Fibroblast of the aortic adventitia (primary cell): ENCODE data around the gene NTRK1. TPM values are rescaled to one million over a fixed set of nuclear protein-coding genes. Genes with fewer than 3 reads are reported as not detected.

Experiments
- DNase-seq: peaks from one replicate; pipeline ENCODE4 v3.0.0-alpha.2; 2010; ENCODE audit warnings: low read depth
- H3K4me3 ChIP-seq: 2 replicates; pipeline ENCODE4 v1.5.1; 2011; ENCODE audit warnings: low read depth, mild to moderate bottlenecking, control low read depth, low read length, moderate library complexity
- total RNA-seq: library from RNA; depleted of rRNA; stranded (reverse); fragments of >200 nt; gene quantifications from 2 replicates; pipeline ENCODE4 v1.2.3, GENCODE V29; 2012; ENCODE audit warnings: low replicate concordance
- TF ChIP-seq, protein P1 (sequence below): IDR thresholded peaks from 2 replicates; pipeline ENCODE4 v1.5.1; 2011; ENCODE audit warnings: mild to moderate bottlenecking, low read length, control low read depth, inconsistent platforms; ENCODE audit not compliant: insufficient read depth

NTRK1 gene
- total RNA-seq, 1 donor: 0.09 TPM

DNA sequence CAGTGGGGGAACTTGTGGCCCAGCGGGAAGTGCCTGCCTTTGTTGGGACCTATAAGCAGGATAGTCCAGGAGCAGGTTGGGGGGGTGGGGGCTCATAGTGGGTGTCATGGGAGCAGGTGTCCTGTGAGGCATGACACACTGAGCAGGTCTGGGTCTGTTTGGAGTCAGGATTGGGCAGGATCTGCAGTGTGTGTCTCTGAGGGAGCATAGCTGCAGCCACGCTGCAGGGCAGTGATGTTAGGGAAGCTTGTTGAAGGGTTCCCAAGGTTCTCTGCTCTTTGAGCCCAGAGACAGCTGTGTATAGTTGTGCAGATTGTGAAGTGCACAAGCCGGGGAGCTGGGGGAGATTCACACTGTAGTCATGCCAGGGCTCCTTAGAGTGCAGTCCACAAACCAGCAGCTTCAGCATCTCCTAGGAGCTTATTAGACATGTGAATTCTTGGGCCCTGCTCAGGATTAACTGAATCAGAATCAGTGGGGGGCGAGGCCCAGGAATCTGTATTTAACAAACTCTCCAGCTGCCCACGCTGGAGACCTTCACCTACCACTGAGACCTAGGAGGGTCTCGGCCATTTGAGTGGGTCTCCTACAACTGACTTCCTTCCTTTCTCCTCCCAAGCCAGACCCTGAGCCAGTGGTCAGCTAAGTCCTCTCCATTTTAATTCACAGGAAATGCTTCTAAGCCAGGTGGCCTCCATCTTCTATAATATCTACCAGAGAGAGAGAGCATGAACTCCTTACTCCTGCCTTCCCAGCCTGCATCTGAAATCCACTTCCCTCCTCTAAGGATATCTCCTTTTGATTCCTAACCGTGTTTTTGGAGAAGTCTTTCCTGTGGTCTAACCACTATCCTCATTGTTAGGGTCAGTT is 12.8 kb upstream of the NTRK1 start:
- no peak overlapping the region for H3K4me3 ChIP-seq
- no peak for DNase-seq
- TF ChIP-seq, protein P1, sequence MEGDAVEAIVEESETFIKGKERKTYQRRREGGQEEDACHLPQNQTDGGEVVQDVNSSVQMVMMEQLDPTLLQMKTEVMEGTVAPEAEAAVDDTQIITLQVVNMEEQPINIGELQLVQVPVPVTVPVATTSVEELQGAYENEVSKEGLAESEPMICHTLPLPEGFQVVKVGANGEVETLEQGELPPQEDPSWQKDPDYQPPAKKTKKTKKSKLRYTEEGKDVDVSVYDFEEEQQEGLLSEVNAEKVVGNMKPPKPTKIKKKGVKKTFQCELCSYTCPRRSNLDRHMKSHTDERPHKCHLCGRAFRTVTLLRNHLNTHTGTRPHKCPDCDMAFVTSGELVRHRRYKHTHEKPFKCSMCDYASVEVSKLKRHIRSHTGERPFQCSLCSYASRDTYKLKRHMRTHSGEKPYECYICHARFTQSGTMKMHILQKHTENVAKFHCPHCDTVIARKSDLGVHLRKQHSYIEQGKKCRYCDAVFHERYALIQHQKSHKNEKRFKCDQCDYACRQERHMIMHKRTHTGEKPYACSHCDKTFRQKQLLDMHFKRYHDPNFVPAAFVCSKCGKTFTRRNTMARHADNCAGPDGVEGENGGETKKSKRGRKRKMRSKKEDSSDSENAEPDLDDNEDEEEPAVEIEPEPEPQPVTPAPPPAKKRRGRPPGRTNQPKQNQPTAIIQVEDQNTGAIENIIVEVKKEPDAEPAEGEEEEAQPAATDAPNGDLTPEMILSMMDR: no peak

DNA sequence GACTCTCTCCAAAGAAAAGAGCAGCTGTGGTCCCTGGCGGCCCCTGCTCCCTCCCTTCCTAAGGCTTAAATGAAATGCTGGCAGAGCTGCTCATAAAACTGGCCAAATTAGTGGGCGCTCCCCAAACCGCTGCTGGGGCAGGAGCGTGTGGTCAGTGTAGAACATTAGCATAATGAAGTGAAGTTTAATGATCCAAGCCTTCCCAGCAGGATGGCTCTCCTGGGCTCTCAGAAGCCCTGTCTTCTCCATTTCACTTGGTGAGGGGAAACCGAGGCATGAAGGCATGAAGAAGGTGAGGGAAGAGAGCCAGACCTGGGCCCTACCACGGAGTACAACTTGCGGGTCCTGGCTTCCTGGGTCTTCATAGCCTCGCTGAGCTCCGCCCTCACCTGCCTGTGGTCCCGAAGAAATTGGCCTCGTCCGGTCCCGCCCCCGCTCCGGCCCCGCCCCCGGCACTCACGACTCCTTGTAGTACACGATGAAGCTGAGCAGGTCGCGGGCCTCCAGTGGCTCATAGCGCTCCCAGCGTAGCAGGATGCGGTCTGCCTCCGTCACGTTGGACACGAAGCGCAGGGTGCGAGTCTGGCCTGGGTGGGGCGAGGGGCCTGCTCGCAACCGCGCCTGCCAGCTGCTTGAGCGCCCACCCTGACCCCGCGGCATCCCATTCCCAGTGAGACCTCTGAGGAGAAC is 12.1 kb upstream of the NTRK1 start:
- DNase-seq: no peak
- H3K4me3 ChIP-seq: no peak overlapping the region

DNA sequence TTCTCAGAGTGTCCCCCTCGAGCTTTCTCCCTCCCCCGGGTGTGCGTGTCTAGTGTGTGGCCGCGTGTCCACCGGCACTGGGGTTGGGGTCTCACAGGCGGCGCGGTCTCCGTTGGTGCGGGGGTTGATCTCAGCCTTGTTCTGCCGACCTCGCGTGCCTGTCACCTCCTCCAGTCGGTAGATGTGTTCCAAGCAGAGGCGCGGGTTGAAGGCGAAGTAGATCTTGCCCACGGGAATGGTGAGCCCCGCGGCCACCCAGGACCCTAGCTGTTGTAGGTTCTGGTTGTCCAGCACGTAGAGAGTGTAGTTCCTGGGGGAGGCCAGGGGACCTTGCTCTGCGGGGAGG is 11.5 kb upstream of the NTRK1 start:
- no peak for DNase-seq
- TF ChIP-seq, protein P1: no peak

More for the DNA sequence above, 12.1 kb upstream of the NTRK1 start:
- TF ChIP-seq, protein P1: no peak

DNA sequence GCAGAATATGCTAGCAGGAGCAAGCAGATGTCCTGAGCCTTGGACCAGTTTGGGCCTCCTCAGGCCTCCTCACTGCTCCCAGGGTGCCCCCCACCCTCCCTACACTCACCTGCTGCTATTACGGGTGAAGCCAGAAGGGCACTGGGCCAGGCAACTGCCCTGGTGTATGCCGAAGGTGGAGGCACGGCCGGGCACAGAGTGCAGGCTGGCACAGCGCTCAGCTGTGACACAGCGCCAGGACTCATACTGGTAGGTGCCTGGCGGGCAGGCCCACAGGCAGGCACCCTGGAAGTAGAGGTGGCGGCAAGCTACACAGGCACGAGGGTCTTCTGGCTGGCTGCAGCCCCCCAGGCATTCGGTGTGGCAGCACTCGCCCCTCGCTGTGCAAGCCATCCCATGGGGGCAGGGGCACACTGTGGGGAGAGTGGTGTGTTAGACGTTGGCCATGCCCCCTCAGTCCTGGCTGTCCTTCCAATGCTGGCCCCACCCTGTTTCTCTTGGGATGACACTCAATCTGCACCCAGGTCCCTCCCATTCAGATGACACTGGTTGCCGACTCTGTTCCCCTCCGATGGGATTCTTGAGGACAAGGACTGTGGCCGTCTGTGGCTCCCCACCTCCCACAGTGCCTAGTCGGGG is 8.8 kb upstream of the NTRK1 start:
- H3K4me3 ChIP-seq: no peak overlapping the region
- no peak for DNase-seq
- TF ChIP-seq, protein P1: no peak

More for the DNA sequence above, 11.5 kb upstream of the NTRK1 start:
- no peak overlapping the region for H3K4me3 ChIP-seq

DNA sequence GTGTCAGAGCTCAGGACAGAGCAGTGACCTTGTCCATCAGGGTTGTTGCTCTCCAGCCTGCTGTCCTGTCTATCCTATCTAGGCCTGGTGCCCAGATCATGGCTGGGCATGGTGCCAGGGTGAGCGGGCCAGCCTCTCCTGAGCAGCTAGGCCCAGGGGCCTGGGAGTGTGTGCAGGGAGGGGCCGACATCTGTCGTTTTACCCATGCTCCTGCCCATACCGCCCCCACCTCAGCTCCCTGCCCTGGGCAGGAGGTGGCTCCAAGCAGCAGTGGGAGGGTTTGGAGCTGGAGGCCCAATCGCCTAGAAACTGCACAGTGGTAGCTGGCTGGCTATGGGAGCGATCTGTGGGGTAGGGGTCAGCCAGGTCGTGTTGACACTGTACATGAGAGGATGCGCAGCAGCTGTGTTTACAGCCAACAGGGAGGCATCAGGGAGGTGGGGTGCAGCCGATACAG is 8.2 kb upstream of the NTRK1 start:
- TF ChIP-seq, protein P1: no peak

DNA sequence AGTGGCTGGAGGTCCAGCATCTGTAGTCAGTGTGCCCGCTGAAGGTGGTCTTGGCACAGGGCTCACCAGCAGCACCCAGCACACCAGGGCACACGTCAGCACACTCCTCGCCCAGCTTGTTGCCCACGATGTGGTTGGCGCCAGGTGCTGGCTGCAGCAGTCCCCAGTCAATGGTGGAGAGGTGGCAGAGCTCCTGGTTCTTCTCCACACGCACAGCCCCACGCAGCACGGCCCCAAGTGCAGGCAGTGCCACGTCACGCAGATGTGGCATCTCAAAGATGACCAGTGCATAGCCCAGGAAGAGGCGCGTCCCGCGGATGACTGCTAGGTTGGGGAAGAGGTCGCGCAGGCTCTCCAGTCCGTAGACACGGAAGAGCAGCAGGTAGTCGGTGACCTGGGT is 6.9 kb upstream of the NTRK1 start:
- TF ChIP-seq, protein P1: no peak
- no peak for DNase-seq
- H3K4me3 ChIP-seq: no peak overlapping the region

More for the DNA sequence above, 8.2 kb upstream of the NTRK1 start:
- no peak overlapping the region for H3K4me3 ChIP-seq
- DNase-seq: peak; percentile 34
